NOMO-1 treated with DMSO at 0.1 percent for 48 hours (cell line): Measurements from ENCODE around the gene SATB1.
A peak's percentile ranks its signal among the peaks of the same experiment; 100 is the strongest.

Experiments used
- DNase-seq: peaks from one replicate; lab custom pipeline; 2025; ENCODE audit not compliant: unreplicated experiment; lab: John Stamatoyannopoulos, UW

Gene SATB1

GRCh38 chr3:18432752-18433151 lies 7.6 kb upstream of the SATB1 start:
- DNase-seq = no peak

GRCh38 chr3:18431266-18431665 lies 6.1 kb upstream of the SATB1 start:
- DNase-seq = no peak

GRCh38 chr3:18428991-18429745 lies 4.0 kb upstream of the SATB1 start:
- no peak for DNase-seq

GRCh38 chr3:18428036-18428435 lies 2.9 kb upstream of the SATB1 start:
- DNase-seq = no peak

GRCh38 chr3:18426597-18427193 lies 1.6 kb upstream of the SATB1 start:
- no peak for DNase-seq

GRCh38 chr3:18425641-18426257 lies 610 bp upstream of the SATB1 start:
- DNase-seq = peak; percentile 62

- DNase-seq = no peak
Measured at GRCh38 chr3:18424213-18424728, 868 bp downstream of the SATB1 start.

GRCh38 chr3:18423401-18424212 lies 1.5 kb downstream of the SATB1 start:
- DNase-seq = peak; percentile 69

GRCh38 chr3:18422972-18423371 lies 2.2 kb downstream of the SATB1 start:
- peak; percentile 27 for DNase-seq

- no peak for DNase-seq
Measured at GRCh38 chr3:18420555-18420954, 4.6 kb downstream of the SATB1 start.

GRCh38 chr3:18419232-18419631 lies 5.9 kb downstream of the SATB1 start:
- DNase-seq = no peak

- DNase-seq = no peak
Measured at GRCh38 chr3:18417904-18418572, 7.1 kb downstream of the SATB1 start.

- no peak for DNase-seq
Measured at GRCh38 chr3:18416332-18416731, 8.8 kb downstream of the SATB1 start.

- DNase-seq = no peak
Measured at GRCh38 chr3:18415839-18416238, 9.3 kb downstream of the SATB1 start.

GRCh38 chr3:18415167-18415566 lies 10.0 kb downstream of the SATB1 start:
- DNase-seq = no peak

GRCh38 chr3:18412684-18413083 lies 12.5 kb downstream of the SATB1 start:
- DNase-seq = no peak

GRCh38 chr3:18411541-18411940 lies 13.6 kb downstream of the SATB1 start:
- DNase-seq = no peak

GRCh38 chr3:18410205-18410604 lies 14.9 kb downstream of the SATB1 start:
- no peak for DNase-seq

- no peak for DNase-seq
Measured at GRCh38 chr3:18409266-18409665, 15.9 kb downstream of the SATB1 start.

- no peak for DNase-seq
Measured at GRCh38 chr3:18405141-18405540, 20.0 kb downstream of the SATB1 start.

GRCh38 chr3:18403061-18403460 lies 22.1 kb downstream of the SATB1 start:
- no peak for DNase-seq
